Measurements from ENCODE around the gene BMP8A.
"Not testable (repeated sequence)": the region's sequence is repeated elsewhere in the genome, so short reads cannot be mapped to it uniquely, and the experiment has no call there.

DNA sequence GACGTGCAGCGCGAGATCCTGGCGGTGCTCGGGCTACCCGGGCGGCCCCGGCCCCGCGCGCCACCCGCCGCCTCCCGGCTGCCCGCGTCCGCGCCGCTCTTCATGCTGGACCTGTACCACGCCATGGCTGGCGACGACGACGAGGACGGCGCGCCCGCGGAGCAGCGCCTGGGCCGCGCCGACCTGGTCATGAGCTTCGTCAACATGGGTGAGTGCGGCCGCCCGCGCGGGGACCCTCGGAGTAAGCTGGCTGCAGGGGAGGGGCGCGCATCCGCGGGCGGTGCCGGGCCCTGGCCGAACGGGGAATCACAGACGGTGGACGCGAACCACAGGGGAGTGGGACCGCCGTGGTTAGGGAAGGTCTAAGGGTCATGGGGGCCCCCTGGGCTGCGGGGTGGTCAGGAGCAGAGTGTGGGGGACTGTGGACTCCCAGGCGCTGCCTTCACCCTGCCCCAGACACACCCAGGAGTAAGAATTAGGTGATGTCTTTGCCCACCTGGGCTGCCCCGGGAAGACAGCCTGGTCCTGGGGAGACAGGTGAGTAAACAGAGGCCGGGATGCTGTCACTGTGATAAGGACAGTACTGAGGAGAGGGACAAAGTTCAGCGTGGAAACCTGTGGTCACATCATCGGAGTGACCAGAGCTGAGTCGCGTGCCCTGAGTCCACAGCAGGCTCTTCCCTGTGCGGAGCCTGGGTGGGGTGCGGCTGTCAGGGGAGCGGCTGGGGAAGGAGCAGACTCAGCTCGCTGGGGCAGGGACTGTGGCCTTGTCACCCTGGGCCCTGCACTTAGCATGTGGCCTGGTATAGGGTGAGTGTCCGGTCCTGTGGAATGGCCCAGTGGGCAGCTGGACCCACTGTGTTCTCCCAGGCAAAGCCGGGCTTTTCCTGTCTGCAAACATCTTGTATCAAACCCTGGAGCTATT is 944 bp downstream of the BMP8A start:
- TF ChIP-seq, protein P1, sequence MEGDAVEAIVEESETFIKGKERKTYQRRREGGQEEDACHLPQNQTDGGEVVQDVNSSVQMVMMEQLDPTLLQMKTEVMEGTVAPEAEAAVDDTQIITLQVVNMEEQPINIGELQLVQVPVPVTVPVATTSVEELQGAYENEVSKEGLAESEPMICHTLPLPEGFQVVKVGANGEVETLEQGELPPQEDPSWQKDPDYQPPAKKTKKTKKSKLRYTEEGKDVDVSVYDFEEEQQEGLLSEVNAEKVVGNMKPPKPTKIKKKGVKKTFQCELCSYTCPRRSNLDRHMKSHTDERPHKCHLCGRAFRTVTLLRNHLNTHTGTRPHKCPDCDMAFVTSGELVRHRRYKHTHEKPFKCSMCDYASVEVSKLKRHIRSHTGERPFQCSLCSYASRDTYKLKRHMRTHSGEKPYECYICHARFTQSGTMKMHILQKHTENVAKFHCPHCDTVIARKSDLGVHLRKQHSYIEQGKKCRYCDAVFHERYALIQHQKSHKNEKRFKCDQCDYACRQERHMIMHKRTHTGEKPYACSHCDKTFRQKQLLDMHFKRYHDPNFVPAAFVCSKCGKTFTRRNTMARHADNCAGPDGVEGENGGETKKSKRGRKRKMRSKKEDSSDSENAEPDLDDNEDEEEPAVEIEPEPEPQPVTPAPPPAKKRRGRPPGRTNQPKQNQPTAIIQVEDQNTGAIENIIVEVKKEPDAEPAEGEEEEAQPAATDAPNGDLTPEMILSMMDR (IDR thresholded peaks at IDR 0.05; ENCODE audit: low read length): not testable (repeated sequence)
- not testable (repeated sequence) for TF ChIP-seq EZH2 (optimal IDR thresholded peaks at IDR 0.05; ENCODE audit: low read depth, low read length); EZH2phosphoT487 (IDR thresholded peaks at IDR 0.05; ENCODE audit: low read length)
